ENCODE measurements around the gene SH3RF1.

Gene SH3RF1

GRCh38 chr4:169252339-169253112, 18.2 kb downstream of the SH3RF1 start:
- no peak for TF ChIP-seq CTCF (conservative IDR thresholded peaks at IDR 0.05; ENCODE audit: control insufficient read depth, insufficient read depth, low read depth, low read length)
- peak; percentile 53 for DNase-seq (ENCODE audit: low read depth)
- H3K4me3 ChIP-seq (ENCODE audit: control insufficient read depth, low read depth, low read length) = no peak overlapping the region

- TF ChIP-seq CTCF (conservative IDR thresholded peaks at IDR 0.05; ENCODE audit: control insufficient read depth, insufficient read depth, low read depth, low read length) = no peak
- no peak overlapping the region for H3K4me3 ChIP-seq (ENCODE audit: control insufficient read depth, low read depth, low read length)
- DNase-seq (ENCODE audit: low read depth) = no peak
Observed at GRCh38 chr4:169251291-169252235, 19.2 kb downstream of the SH3RF1 start.

- DNase-seq (ENCODE audit: low read depth) = no peak
- no peak for TF ChIP-seq CTCF (conservative IDR thresholded peaks at IDR 0.05; ENCODE audit: control insufficient read depth, insufficient read depth, low read depth, low read length)
- H3K4me3 ChIP-seq (ENCODE audit: control insufficient read depth, low read depth, low read length) = no peak overlapping the region
Observed at GRCh38 chr4:169250796-169251195, 20.0 kb downstream of the SH3RF1 start.

GRCh38 chr4:169249999-169250398, 20.8 kb downstream of the SH3RF1 start:
- no peak for TF ChIP-seq CTCF (conservative IDR thresholded peaks at IDR 0.05; ENCODE audit: control insufficient read depth, insufficient read depth, low read depth, low read length)
- no peak overlapping the region for H3K4me3 ChIP-seq (ENCODE audit: control insufficient read depth, low read depth, low read length)
- DNase-seq (ENCODE audit: low read depth) = no peak

- H3K4me3 ChIP-seq (ENCODE audit: control insufficient read depth, low read depth, low read length) = no peak overlapping the region
- peak; percentile 69 for DNase-seq (ENCODE audit: low read depth)
- no peak for TF ChIP-seq CTCF (conservative IDR thresholded peaks at IDR 0.05; ENCODE audit: control insufficient read depth, insufficient read depth, low read depth, low read length)
Observed at GRCh38 chr4:169249214-169249973, 21.4 kb downstream of the SH3RF1 start.

GRCh38 chr4:169248645-169249044, 22.1 kb downstream of the SH3RF1 start:
- TF ChIP-seq CTCF (conservative IDR thresholded peaks at IDR 0.05; ENCODE audit: control insufficient read depth, insufficient read depth, low read depth, low read length) = no peak
- no peak overlapping the region for H3K4me3 ChIP-seq (ENCODE audit: control insufficient read depth, low read depth, low read length)
- DNase-seq (ENCODE audit: low read depth) = no peak

All from fibroblast of mammary gland (primary cell).